ENCODE results near the gene CHRM1. TPM values are rescaled to one million over a fixed set of nuclear protein-coding genes. Genes with fewer than 3 reads are reported as not detected.

Gene CHRM1
- total RNA-seq (not detected), polyA plus RNA-seq (under 1 TPM in 1 of 3 donors, not detected in 2; 0.06 TPM)
- long read RNA-seq, donor 1: 0 reads
- long read RNA-seq, donor 2: 0 reads

DNA sequence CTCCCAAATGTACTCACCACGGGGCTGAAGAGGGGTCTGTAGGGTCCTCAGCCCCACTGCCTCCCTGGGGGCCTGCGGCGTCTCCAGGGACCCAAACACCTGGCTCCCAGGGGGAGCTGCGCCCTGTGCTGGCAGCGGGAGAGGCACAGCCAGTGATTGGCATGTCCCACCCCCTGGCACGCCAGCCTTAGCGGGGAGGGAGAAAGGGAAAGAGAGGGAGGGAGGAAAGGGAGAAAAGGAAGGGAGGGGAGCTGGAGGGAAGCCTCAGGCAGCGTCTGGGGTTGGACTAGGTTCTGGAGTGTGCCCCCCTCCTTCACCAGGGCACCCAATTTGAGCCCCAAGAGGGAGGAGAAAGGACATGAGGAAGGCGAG, at the start of gene CHRM1:
Gene CHRM1, minus strand, starts transcription at position 163 of the 372 bp plus-strand sequence. CDS start 10,263 bp downstream, outside the sequence.
- H3K4me3 ChIP-seq: no peak within 1 kb of the TSS
- no peaks in the 10 kb centered on the region for H3K9me3 ChIP-seq
- H3K27ac ChIP-seq: no peak within 1 kb of the TSS
- H3K27me3 ChIP-seq (ENCODE audit: insufficient read depth in 3 of 3, low read length in 2 of 3): peaks cover 0 to 48% (median 22%) of the 10 kb centered on the region in 3 donors
- DNase-seq: peak in 1 of 2 donors; percentile 38
- no peak for TF ChIP-seq CTCF (IDR thresholded peaks at IDR 0.05)
- H3K36me3 ChIP-seq (ENCODE audit: insufficient read depth in 1 of 2, low read depth in 1 of 2): no peaks in the 10 kb centered on the region
- no peak for ATAC-seq
- intact Hi-C loops (cut with DNase I): no loop called here
- WGBS, 3 donors: 22 to 38% (median 26%) methylated on average over 8 to 9 of the region's 9 CpGs
- peaks cover 7% of the 10 kb centered on the region for H3K4me1 ChIP-seq

DNA sequence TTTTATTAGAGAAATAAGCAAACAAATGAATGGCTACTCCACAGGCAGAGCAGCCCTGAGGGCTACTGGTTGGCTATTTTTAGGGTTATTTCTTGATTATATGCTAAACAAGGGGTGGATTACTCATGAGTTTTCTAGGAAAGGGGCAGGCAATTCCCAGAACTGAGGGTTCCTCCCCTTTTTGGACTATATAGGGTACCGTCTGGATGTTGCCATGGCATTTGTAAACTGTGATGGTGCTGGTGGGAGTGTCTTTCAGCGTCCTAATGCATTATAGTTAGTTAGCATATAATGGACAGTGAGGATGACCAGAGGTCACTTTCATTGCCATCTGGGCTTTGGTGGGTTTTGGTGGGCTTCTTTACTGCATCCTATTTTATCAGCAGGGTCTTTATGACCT, 44.4 kb upstream of the CHRM1 start:
- no peak for ATAC-seq
- no peak for TF ChIP-seq CTCF (IDR thresholded peaks at IDR 0.05)
- intact Hi-C loops (cut with DNase I): no loop called here
- no peak for DNase-seq
- Histone ChIP-seq H3K9me3 (no peaks in the 10 kb centered on the region), H3K4me1 (no peaks in the 10 kb centered on the region), H3K27me3 (ENCODE audit: insufficient read depth in 3 of 3, low read length in 2 of 3) (no peaks in the 10 kb centered on the region), H3K27ac (no peak overlapping the region), H3K36me3 (ENCODE audit: insufficient read depth in 1 of 2, low read depth in 1 of 2) (no peaks in the 10 kb centered on the region), H3K4me3 (no peak overlapping the region)
- WGBS, 3 donors: 44 to 52% (median 45%) methylated on average over 2 of the region's 2 CpGs

DNA sequence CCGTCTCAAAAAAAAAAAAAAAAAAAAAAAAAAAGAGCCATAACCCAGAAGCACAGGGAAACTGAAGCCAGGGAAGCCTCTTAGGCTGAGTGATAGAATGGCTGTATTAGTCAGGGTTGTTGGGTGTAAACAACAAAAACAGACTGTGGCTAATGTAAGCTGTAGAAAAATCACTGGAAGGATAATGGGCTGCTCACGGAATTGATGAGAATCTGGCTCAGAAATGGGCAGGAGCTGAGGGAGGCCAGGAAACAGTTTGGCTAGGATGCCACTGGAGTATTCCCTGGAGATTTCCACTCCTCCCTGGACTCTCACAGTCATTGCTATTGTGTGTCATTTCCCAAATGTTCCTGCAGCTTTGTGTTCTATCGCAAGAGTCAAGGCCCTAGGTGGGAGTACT, 41.2 kb upstream of the CHRM1 start:
- no peak for ATAC-seq
- peaks cover 13% of the 10 kb centered on the region for H3K4me1 ChIP-seq
- H3K27me3 ChIP-seq (ENCODE audit: insufficient read depth in 3 of 3, low read length in 2 of 3): no peaks in the 10 kb centered on the region
- H3K9me3 ChIP-seq: no peaks in the 10 kb centered on the region
- H3K36me3 ChIP-seq (ENCODE audit: insufficient read depth in 1 of 2, low read depth in 1 of 2): no peaks in the 10 kb centered on the region
- DNase-seq: no peak
- H3K27ac ChIP-seq: no peak overlapping the region
- H3K4me3 ChIP-seq: no peak overlapping the region
- no peak for TF ChIP-seq CTCF (IDR thresholded peaks at IDR 0.05)
- intact Hi-C loops (cut with DNase I): no loop called here
- WGBS, 3 donors: 45 to 56% (median 50%) methylated on average over 2 to 3 of the region's 3 CpGs

- WGBS, 3 donors: 49 to 55% (median 54%) methylated on average over 4 of the region's 4 CpGs
- H3K36me3 ChIP-seq (ENCODE audit: insufficient read depth in 1 of 2, low read depth in 1 of 2): no peaks in the 10 kb centered on the region
- no peak overlapping the region for H3K27ac ChIP-seq
- no peak overlapping the region for H3K4me3 ChIP-seq
- no peak for TF ChIP-seq CTCF (IDR thresholded peaks at IDR 0.05)
- peaks cover 13% of the 10 kb centered on the region for H3K4me1 ChIP-seq
- no peak for DNase-seq
- no peaks in the 10 kb centered on the region for H3K27me3 ChIP-seq (ENCODE audit: insufficient read depth in 3 of 3, low read length in 2 of 3)
- ATAC-seq: no peak
- H3K9me3 ChIP-seq: no peaks in the 10 kb centered on the region
- intact Hi-C loops (cut with DNase I): no loop called here
Measured at GRCh38 chr11:62961017-62961570, 39.9 kb upstream of the CHRM1 start.

DNA sequence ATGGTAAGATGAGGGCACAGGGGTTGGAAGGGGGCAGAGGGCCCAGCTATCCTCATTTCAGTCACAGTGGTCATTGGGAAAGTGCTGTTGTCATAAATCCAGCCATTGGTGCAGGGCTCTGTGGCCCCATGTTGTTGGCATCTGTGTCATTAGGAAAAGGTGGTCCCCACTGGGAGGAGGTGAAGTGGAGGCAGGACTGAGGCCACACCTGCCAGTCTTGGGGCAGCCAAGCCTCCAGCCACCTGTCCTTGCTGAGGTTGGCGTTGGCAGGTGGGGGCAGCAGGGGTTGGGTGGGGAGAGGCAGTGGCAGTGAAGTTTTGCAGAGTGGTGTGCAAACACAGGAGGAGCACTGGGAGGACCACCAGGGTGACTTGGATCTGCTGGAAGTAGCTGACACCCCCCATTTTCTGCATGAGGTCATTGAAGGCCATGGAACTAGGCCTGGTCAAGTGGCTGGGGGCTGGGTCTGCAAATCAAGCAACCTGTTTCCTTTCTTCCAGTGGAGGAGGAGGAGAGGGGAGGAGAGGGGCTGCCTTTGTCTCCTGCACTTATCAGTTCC, 38.3 kb upstream of the CHRM1 start:
- Histone ChIP-seq H3K36me3 (ENCODE audit: insufficient read depth in 1 of 2, low read depth in 1 of 2) (no peaks in the 10 kb centered on the region), H3K4me3 (no peak overlapping the region), H3K27me3 (ENCODE audit: insufficient read depth in 3 of 3, low read length in 2 of 3) (no peaks in the 10 kb centered on the region), H3K9me3 (no peaks in the 10 kb centered on the region), H3K27ac (no peak overlapping the region), H3K4me1 (peaks cover 13% of the 10 kb centered on the region)
- no peak for ATAC-seq
- TF ChIP-seq CTCF (IDR thresholded peaks at IDR 0.05): no peak
- DNase-seq: no peak
- intact Hi-C loops (cut with DNase I): no loop called here
- WGBS, 3 donors: 91 to 100% (median 100%) methylated on average over 1 of the region's 1 CpG
